ENCODE measurements around the gene CYP2J2.
A peak's percentile ranks its signal among the peaks of the same experiment; 100 is the strongest.
"Not testable (repeated sequence)": the region's sequence is repeated elsewhere in the genome, so short reads cannot be mapped to it uniquely, and the experiment has no call there.

The CYP2J2 gene

DNA sequence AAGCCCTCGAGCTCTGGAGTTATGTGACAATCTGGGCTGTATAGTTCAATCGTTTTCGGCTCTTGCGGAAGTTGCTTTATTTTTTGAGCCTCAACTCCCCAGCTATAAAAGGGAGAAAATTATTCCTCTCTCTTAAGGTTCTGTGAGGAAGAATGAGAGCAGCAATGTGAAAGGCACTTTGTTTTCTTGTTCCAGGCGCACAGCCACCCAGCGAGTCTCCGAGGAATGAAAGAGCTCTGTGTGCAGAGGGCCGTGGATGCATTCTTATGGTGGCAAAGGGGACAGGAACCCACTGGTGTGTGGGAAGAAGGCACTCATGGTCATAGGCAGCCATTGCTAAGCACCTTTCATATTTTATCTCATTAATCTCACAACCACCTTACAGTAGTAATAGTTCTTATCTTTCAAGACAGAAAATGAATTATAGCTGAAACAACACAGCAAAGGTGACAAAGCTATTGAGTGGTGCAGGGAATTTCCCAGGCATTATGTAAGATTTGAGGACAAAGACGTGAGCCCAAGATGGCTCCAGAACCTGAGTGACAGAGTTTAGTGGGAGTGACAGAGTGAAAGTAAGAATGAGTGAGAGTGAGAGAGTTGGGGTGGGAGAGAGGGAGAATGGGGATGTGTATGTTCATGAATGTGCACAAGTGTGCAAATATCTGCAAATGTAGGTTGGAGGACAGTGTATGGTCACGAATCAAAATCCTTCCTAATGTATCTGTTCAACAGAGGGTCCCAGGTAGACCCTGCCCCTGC lies 9.4 kb downstream of the CYP2J2 start:
- TF ChIP-seq, protein P1, sequence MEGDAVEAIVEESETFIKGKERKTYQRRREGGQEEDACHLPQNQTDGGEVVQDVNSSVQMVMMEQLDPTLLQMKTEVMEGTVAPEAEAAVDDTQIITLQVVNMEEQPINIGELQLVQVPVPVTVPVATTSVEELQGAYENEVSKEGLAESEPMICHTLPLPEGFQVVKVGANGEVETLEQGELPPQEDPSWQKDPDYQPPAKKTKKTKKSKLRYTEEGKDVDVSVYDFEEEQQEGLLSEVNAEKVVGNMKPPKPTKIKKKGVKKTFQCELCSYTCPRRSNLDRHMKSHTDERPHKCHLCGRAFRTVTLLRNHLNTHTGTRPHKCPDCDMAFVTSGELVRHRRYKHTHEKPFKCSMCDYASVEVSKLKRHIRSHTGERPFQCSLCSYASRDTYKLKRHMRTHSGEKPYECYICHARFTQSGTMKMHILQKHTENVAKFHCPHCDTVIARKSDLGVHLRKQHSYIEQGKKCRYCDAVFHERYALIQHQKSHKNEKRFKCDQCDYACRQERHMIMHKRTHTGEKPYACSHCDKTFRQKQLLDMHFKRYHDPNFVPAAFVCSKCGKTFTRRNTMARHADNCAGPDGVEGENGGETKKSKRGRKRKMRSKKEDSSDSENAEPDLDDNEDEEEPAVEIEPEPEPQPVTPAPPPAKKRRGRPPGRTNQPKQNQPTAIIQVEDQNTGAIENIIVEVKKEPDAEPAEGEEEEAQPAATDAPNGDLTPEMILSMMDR (IDR thresholded peaks at IDR 0.05; ENCODE audit: low read depth, low read length): no peak
- H3K4me3 ChIP-seq (ENCODE audit: low read depth, low read length): no peak overlapping the region

DNA sequence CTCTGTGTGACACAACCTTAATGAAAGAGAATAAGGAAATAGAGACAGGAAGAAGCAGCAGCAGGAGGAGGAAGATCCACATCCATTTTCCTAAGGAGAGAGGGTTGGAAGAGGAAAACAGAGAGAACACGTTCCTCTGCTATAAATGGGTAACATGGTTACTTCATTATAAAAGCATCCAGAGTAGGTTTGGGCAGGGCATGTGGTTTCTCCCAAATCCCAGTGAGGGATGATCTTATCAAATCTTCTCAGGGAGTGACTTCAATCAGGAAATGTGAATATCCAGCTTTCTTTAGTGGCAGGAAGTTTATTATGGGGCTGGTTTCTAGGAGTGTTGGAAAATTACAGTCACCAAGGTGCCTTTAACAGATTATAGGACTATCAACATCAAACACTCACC lies 11.1 kb downstream of the CYP2J2 start:
- TF ChIP-seq, protein P1 (IDR thresholded peaks at IDR 0.05; ENCODE audit: low read depth, low read length): no peak
- H3K4me3 ChIP-seq (ENCODE audit: low read depth, low read length): no peak overlapping the region

DNA sequence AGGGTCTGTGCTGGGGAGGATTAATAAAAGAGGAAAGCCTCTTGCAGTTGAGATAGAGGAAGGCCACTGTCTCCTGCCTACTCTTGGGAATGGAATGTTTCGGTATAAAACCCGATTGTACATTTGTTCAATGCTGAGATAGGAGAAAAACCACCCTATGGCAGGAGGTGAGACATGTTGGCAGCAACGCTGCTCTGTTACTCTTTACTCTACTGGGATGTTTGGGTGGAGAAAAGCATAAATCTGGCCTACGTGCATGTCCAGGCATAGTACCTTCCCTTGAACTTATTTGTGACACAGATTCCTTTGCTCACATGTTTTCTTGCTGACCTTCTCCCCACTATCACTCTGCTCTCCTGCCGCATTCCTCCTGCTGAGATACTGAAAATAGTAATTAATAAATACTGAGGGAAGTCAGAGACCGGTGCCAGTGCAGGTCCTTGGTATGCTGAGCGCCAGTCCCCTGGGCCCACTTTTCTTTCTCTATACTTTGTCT lies 11.7 kb downstream of the CYP2J2 start:
- not testable (repeated sequence) for H3K4me3 ChIP-seq (ENCODE audit: low read depth, low read length)

DNA sequence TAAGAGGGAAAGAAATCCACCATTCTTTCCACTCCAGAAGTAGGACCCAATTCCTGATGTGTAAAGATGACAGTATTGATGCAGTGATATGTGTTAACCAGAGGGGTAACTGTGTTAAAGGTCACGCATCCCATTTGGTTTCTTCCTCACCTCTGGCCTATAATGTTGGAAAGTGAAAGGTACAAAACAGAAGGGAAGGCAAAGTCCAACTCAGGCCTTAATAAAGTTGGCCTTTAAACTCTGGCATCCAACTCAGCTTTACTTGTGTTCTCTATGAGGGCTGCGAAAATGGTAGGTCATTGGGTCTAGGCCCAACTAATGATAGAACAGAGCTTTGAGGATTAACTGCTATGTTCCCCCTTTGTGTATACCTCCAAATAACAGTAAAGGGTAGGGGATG lies 17.9 kb downstream of the CYP2J2 start:
- TF ChIP-seq, protein P1 (IDR thresholded peaks at IDR 0.05; ENCODE audit: low read depth, low read length): no peak
- H3K4me3 ChIP-seq (ENCODE audit: low read depth, low read length): no peak overlapping the region

DNA sequence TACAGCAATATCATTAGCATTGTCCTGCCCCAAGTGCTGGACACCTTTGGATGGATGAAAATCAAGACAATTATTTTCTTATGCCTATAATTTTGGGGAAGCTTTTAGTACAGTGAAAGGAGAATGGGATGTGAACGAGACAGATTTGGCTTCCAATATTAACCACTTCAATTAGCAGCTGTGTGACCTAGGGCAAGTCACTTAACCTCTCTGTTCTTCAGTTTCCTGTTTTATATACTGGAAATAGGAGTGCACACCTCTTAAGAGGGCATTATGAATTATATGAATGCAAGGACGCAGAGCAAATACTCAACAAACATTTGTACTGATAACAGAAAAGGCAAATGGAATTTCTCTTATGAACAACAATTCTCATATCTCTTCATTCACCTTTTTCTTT lies 18.5 kb downstream of the CYP2J2 start:
- H3K4me3 ChIP-seq (ENCODE audit: low read depth, low read length): no peak overlapping the region
- TF ChIP-seq, protein P1 (IDR thresholded peaks at IDR 0.05; ENCODE audit: low read depth, low read length): no peak

DNA sequence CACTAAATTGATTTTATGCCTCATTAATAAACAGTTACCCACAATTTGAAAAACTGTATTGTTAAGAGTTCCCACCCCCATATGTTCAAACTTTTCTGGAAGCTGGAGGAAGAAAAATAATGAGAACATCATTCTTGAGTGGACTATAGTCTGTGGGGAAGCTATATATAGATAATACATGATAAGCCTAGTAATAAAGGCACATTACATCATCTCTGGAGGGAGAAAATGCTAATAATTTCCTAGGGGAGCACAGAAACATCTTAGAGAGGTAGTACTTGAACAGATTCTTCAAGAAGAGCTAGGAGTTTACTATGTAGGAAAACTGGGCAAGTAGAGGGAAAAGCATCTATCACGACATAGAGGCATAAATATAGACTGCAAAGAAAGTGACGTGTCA lies 19.6 kb downstream of the CYP2J2 start:
- no peak overlapping the region for H3K4me3 ChIP-seq (ENCODE audit: low read depth, low read length)
- TF ChIP-seq, protein P1 (IDR thresholded peaks at IDR 0.05; ENCODE audit: low read depth, low read length): no peak

DNA sequence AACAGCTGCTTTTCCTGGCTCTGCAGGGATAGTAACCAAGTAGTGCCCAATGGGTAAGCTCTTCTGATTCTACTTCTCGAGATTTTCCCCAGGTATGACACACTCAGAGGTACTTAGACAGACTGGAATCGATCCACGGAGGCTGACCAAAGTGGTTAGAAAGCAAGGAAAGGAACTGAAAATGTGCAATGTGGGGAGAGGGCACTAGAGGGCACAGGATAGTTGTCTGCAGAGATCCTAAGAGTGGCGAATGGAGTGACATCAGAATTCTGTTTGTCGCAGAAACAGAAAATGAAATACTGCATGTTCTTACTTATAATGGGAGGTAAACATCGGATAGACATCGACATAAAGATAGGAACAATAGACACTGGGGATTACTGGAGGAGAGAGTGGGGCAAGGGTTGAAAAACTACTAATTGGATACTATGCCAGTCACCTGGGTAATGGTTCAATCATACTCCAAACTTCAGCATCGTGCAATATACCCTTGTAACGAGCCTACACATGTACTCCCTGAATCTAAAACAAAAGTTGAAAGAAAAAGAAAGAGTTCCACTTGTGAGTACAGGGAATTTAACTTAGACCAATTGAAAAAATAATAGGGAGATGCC lies 23.3 kb downstream of the CYP2J2 start:
- TF ChIP-seq, protein P1 (IDR thresholded peaks at IDR 0.05; ENCODE audit: low read depth, low read length): peak; percentile 30; the same call in 1 of the 2 replicates
- no peak overlapping the region for H3K4me3 ChIP-seq (ENCODE audit: low read depth, low read length)
